Measurements from ENCODE around the gene CNPY1. TPM values are rescaled to one million over a fixed set of nuclear protein-coding genes. Genes with fewer than 3 reads are reported as not detected.

CNPY1 gene
- total and polyA plus RNA-seq, 2 of the 8 experiments (the other 6 are each of a cell fraction or from before 2014, with no cell fraction given), result not detected

GRCh38 chr7:155490697-155491628, 55.4 kb downstream of the CNPY1 start:
- Histone ChIP-seq H3K4me2 (ENCODE audit: insufficient read depth in 1 of 2, low read depth in 2 of 2, low read length in 2 of 2) (peak overlapping the region; percentile 66 to 74), H2BK5ac (ENCODE audit: low read depth, low read length) (peak overlapping the region; percentile 88; the same call in 1 of the 2 replicates), H2BK12ac (ENCODE audit: low read depth, low read length) (peak overlapping the region; percentile 63; the same call in 1 of the 2 replicates), H3K56ac (replicated peaks; ENCODE audit: insufficient read length, low read depth, low read length) (no peak overlapping the region), H4K5ac (ENCODE audit: insufficient read length, low read depth, low read length) (no peak overlapping the region), H3K4ac (replicated peaks; ENCODE audit: insufficient read length, low read depth, low read length) (peak overlapping the region; percentile 28), H3K79me1 (ENCODE audit: low read depth, low read length) (no peaks in the 10 kb centered on the region), H3K36me3 (ENCODE audit: control insufficient read depth in 2 of 4, insufficient read depth in 4 of 4, low read length in 3 of 4) (no peaks in the 10 kb centered on the region), H3K23ac (ENCODE audit: insufficient read length) (no peak overlapping the region), H2AFZ (ENCODE audit: low read length) (peak overlapping the region; percentile 47), H3K18ac (ENCODE audit: extremely low read depth, low read length) (peak overlapping the region; percentile 38; the same call in 1 of the 2 replicates), H3K4me3 (ENCODE audit: extremely low read depth in 1 of 4, insufficient read depth in 2 of 4, low read depth in 3 of 4, low read length in 4 of 4) (peak overlapping the region; percentile 26 to 64 (median 42); a peak in 7 of 8 replicates), H4K20me1 (replicated peaks in 1 of 2; ENCODE audit: control insufficient read depth in 1 of 2, insufficient read depth in 2 of 2, low read length in 2 of 2) (peaks cover 0 to 3% of the 10 kb centered on the region in 2 experiments), H2BK15ac (ENCODE audit: low read length) (0 out of 2 replicates have a peak overlapping the region, but pooled peaks have one; percentile 29), H2AK5ac (ENCODE audit: low read depth, low read length) (no peak overlapping the region), H3K14ac (ENCODE audit: insufficient read length) (no peak overlapping the region), H3K9ac (replicated peaks in 1 of 4; ENCODE audit: extremely low read depth in 1 of 4, low read depth in 3 of 4, low read length in 3 of 4) (no peak overlapping the region), H3K27ac (ENCODE audit: low read depth, low read length) (no peak overlapping the region), H3K9me3 (ENCODE audit: insufficient read depth in 2 of 2, low read depth in 1 of 2, low read length in 1 of 2) (no peaks in the 10 kb centered on the region), H4K91ac (replicated peaks; ENCODE audit: insufficient read length, low read length) (peak overlapping the region; percentile 61), H3K4me1 (replicated peaks in 1 of 4; ENCODE audit: control insufficient read depth in 3 of 4, insufficient read depth in 4 of 4, low read length in 3 of 4) (peaks cover 0 to 18% (median 14%) of the 10 kb centered on the region in 4 experiments; a peak in 6 of 7 replicates), H3K27me3 (replicated peaks in 1 of 4; ENCODE audit: control insufficient read depth in 3 of 4, extremely low read depth in 1 of 4, insufficient read depth in 3 of 4, low read length in 3 of 4) (peaks cover 17 to 80% (median 69%) of the 10 kb centered on the region in 4 experiments), H3K23me2 (ENCODE audit: low read depth, low read length) (peaks cover 3% of the 10 kb centered on the region; the same call in 1 of the 2 replicates), H2BK20ac (ENCODE audit: low read length) (peak overlapping the region; percentile 61; the same call in 1 of the 2 replicates), H2BK120ac (replicated peaks; ENCODE audit: low read depth, low read length) (no peak overlapping the region), H3K79me2 (ENCODE audit: control insufficient read depth in 1 of 2, insufficient read depth in 2 of 2, low read length in 2 of 2) (no peaks in the 10 kb centered on the region), H4K8ac (ENCODE audit: extremely low read depth, insufficient read depth, low read length) (no peak overlapping the region)
- 9% methylated on average over 40 of the region's 47 CpGs; no CpG with 5 or more reads in 1 of the 2 experiments for WGBS, 2 experiments (ENCODE audit: extremely low coverage in 1 of 2, insufficient coverage in 1 of 2, insufficient read length in 1 of 2, insufficient replicate concordance in 2 of 2, low coverage in 1 of 2, low lambda C conversion rate in 2 of 2, missing lambda C conversion rate in 1 of 2)
- ChIA-PET CTCF (ENCODE audit: partially characterized antibody) (interaction anchor here (0.7 to 1.5 kb wide), 5 partner anchors 10 to 108 kb away, joined by 3 to 4 read pairs (median 4); no protein-coding TSS in a partner anchor), POLR2A (ENCODE audit: partially characterized antibody) (interaction anchor here (0.6 to 1.0 kb wide), 3 partner anchors 20 to 126 kb away, joined by 3 to 4 read pairs (median 4); no protein-coding TSS in a partner anchor)
- peak in 1 of 2 experiments; percentile 84 for DNase-seq (ENCODE audit: low read depth in 1 of 2, low spot score in 2 of 2)
- FAIRE-seq, result no peak
- TF ChIP-seq TCF12 (IDR thresholded peaks at IDR 0.05; ENCODE audit: low read depth, low read length), result no peak
- no peak for TF ChIP-seq RFX5 (IDR thresholded peaks at IDR 0.05; ENCODE audit: borderline replicate concordance, low read depth, low read length)
- TF ChIP-seq RBBP5 (IDR thresholded peaks at IDR 0.05; ENCODE audit: borderline replicate concordance, low read depth, low read length), result peak; percentile 26; the same call in 1 of the 2 replicates
- no peak for TF ChIP-seq SIRT6 (IDR thresholded peaks at IDR 0.05; ENCODE audit: low read length)
- TF ChIP-seq BCL11A (IDR thresholded peaks at IDR 0.05; ENCODE audit: low read depth in 2 of 2, low read length in 2 of 2), result no peak
- TF ChIP-seq RNF2 (IDR thresholded peaks at IDR 0.05; ENCODE audit: borderline replicate concordance, low read depth, low read length, missing control alignments, poor library complexity, severe bottlenecking), result peak; percentile 25
- TF ChIP-seq TEAD4 (IDR thresholded peaks at IDR 0.05; ENCODE audit: low read depth, low read length), result 0 out of 2 replicates have a peak, but pooled peaks have one; percentile 5
- peak; percentile 51 for TF ChIP-seq EZH2 (IDR thresholded peaks at IDR 0.05; ENCODE audit: low read depth, low read length, severe bottlenecking)
- peak; percentile 51 for TF ChIP-seq SUZ12 (IDR thresholded peaks at IDR 0.05; ENCODE audit: low read length)
- peak; percentile 21 for TF ChIP-seq ASH2L (IDR thresholded peaks at IDR 0.05; ENCODE audit: low read length)

All from H1 (cell line).